GM15510 (cell line): ENCODE data around the gene GLIS2.
A peak's percentile ranks its signal among the peaks of the same experiment; 100 is the strongest.

ENCODE experiments used
- POLR2A ChIP-seq: IDR thresholded peaks from 3 replicates; pipeline ENCODE4 v1.6.1; 2011; ENCODE audit warnings: borderline replicate concordance; ENCODE audit not compliant: insufficient read length; ENCODE audit errors: extremely low read depth

The GLIS2 gene

GRCh38 chr16:4315186-4316107, at the start of gene GLIS2:
Gene GLIS2 (plus strand): TSS chr16:4316067. CDS start chr16:4332281, 16,214 bp downstream.
- no peak for TF ChIP-seq POLR2A

DNA sequence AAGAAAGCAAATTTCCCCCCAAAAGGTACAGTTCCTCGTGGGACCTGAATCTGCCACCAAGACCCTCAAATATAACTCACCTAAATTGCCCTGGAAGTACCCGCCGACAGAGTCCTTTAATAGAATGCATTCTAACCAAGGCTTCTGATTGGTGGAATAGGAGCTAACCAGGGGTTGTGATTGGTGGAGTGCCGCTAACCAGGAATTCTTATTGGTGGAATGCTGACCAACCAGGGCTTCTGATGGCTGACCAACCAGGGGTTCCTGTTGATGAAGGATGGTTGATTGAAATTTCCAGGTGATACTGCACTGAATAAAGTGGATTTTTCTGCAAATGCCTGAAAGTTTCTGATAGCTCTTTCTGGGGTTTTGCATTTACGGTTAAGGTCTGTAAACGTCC, 49.5 kb upstream of the GLIS2 start:
- no peak for TF ChIP-seq POLR2A

- TF ChIP-seq POLR2A = no peak
Measured at GRCh38 chr16:4270091-4270490, 45.8 kb upstream of the GLIS2 start.

DNA sequence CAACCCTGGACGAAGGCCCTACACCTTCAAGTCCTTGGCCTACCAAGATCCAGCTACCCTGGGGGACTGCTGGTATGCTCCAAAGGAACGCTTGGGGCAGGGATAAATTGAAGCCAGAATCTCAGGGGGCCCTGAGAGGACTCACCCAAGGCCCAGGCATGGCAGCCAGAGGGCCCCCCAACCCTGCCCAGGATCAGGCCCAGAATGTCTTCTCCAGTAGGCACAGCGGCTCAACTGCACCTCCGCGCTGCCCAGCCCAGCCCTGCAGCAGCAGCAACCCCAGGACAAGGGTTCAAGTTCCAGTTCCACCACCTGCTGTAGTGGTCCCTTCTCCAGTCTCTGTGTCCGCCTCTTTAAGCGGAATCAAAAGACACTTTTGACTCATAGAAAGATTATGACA, 45.3 kb upstream of the GLIS2 start:
- TF ChIP-seq POLR2A = no peak

- TF ChIP-seq POLR2A = peak; percentile 75
Measured at GRCh38 chr16:4271176-4272113, 44.4 kb upstream of the GLIS2 start.

GRCh38 chr16:4272114-4272956, 43.5 kb upstream of the GLIS2 start:
- no peak for TF ChIP-seq POLR2A

GRCh38 chr16:4273858-4274311, 42.0 kb upstream of the GLIS2 start:
- peak; percentile 43 for TF ChIP-seq POLR2A

DNA sequence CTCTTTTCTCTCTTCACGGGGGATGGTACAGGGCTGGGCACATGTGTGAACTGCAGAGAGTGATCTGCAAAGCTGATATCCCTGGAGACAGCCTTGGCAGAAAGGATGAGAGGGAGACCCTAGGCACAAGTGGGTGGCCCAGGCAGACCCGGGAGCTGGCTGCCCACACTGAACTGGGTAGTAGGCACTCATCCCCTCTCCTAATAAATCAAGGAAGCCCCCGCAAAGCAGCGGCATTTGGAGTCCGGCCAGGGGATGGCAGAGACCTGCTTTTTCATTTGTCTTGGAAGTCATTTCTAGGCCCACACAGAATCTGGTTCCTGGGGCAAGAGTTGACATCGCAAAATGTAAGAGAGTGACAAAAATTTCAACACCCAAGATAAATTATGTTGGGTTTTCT, 40.0 kb upstream of the GLIS2 start:
- no peak for TF ChIP-seq POLR2A

DNA sequence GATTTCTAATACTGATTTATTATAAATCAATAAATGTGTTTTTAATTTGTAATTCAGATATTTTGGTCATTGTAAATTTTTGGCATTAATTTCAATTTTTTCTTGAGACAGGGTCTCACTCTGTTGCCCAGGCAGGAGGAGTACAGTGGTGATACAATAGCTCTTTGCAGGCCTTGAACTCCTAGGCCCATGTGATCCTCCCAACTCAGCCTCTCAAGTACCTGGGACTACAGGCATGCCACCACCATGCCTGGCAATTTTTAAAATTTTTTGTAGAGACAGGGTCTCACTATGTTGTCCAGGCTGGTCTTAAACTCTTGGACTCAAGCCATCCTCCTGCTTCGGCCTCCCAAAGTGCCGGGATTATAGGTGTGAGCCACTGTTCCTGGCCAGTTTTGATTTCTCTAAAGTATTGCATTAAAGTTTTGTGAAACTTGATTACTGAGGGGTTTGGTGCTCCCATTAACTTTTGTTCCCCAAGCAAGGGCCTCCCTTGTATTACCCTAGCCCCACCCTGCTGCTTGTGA, 37.8 kb upstream of the GLIS2 start:
- no peak for TF ChIP-seq POLR2A

DNA sequence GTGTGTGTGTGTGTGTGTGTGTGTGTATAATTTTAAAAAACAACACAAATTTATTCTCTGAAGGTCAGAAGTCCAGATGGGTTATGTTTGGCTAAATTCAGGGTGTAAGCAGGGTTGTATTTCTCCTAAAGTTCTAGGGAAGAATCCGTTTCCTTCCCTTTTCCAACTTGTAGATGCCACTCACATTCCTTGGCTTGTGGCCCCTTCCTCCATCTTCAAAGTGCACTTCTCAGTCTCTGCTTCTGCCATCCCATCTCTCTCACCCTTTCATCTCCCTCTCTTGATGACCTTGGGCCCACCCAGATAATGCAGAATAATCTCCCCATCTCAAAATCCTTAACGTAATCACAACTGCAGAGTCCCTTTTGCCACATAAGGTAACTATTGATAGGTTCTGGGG, 35.2 kb upstream of the GLIS2 start:
- no peak for TF ChIP-seq POLR2A

GRCh38 chr16:4283441-4283840, 32.4 kb upstream of the GLIS2 start:
- TF ChIP-seq POLR2A = no peak

GRCh38 chr16:4283939-4284338, 31.9 kb upstream of the GLIS2 start:
- no peak for TF ChIP-seq POLR2A

GRCh38 chr16:4285167-4285566, 30.7 kb upstream of the GLIS2 start:
- TF ChIP-seq POLR2A = no peak
